Measurements from ENCODE around the gene CPED1.
"Not testable (repeated sequence)": the region's sequence is repeated elsewhere in the genome, so short reads cannot be mapped to it uniquely, and the experiment has no call there.

Gene CPED1

GRCh38 chr7:121307021-121307574 lies 318.6 kb downstream of the CPED1 start:
- Histone ChIP-seq H3K4me3 (ENCODE audit: low read length) (no peak overlapping the region), H3K27me3 (ENCODE audit: control insufficient read depth, insufficient read depth, low read length) (no peaks in the 10 kb centered on the region), H3K4me1 (ENCODE audit: control insufficient read depth, insufficient read depth, low read length) (no peaks in the 10 kb centered on the region), H3K27ac (ENCODE audit: low read length) (no peak overlapping the region), H3K9me3 (ENCODE audit: control insufficient read depth, insufficient read depth, low read length) (no peaks in the 10 kb centered on the region; the same call in 1 of the 2 replicates), H3K36me3 (ENCODE audit: control insufficient read depth, insufficient read depth, low read length) (no peaks in the 10 kb centered on the region)
- no CpG with 5 or more reads among the region's 4 CpGs for WGBS (ENCODE audit: insufficient coverage, insufficient read length)
- DNase-seq (ENCODE audit: low read depth, low spot score): no peak

DNA sequence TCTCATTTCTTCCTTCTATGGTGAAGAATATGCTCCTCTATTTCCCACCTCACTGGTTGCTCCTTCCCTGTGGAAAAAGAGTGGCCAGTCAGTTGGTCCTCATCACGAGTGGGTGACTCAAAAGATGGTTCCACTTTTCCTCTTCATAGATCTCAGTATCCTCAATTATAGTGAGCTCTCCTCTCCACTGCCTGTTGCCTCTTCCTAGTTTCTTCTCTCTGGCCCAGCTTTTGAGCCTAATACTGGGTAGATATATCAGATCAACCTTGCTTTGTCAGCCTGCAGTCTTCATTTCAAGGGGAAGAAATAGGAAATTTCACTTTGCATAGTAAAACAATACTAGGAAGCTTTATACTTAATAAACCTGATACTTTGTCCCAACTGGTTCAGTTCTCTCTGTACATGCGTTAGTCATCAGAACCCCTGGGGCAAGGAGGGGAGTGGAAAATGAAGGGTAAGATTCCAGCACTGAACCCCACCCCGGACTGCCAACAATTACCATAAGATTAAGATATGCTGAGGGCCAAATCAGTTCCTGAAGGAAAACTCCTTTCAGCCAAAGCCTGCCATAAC lies 324.8 kb downstream of the CPED1 start:
- no peak for DNase-seq (ENCODE audit: low read depth, low spot score)
- Histone ChIP-seq H3K27ac (ENCODE audit: low read length) (no peak overlapping the region), H3K4me1 (ENCODE audit: control insufficient read depth, insufficient read depth, low read length) (no peaks in the 10 kb centered on the region), H3K36me3 (ENCODE audit: control insufficient read depth, insufficient read depth, low read length) (no peaks in the 10 kb centered on the region), H3K27me3 (ENCODE audit: control insufficient read depth, insufficient read depth, low read length) (no peaks in the 10 kb centered on the region), H3K9me3 (ENCODE audit: control insufficient read depth, insufficient read depth, low read length) (no peaks in the 10 kb centered on the region; the same call in 1 of the 2 replicates), H3K4me3 (ENCODE audit: low read length) (no peak overlapping the region)
- no CpG with 5 or more reads among the region's 3 CpGs for WGBS (ENCODE audit: insufficient coverage, insufficient read length)

- no peaks in the 10 kb centered on the region for H3K4me1 ChIP-seq (ENCODE audit: control insufficient read depth, insufficient read depth, low read length)
- no CpG with 5 or more reads among the region's 9 CpGs for WGBS (ENCODE audit: insufficient coverage, insufficient read length)
- no peaks in the 10 kb centered on the region for H3K36me3 ChIP-seq (ENCODE audit: control insufficient read depth, insufficient read depth, low read length)
- H3K27ac ChIP-seq (ENCODE audit: low read length): no peak overlapping the region
- no peak for DNase-seq (ENCODE audit: low read depth, low spot score)
- no peaks in the 10 kb centered on the region; the same call in 1 of the 2 replicates for H3K9me3 ChIP-seq (ENCODE audit: control insufficient read depth, insufficient read depth, low read length)
- no peaks in the 10 kb centered on the region for H3K27me3 ChIP-seq (ENCODE audit: control insufficient read depth, insufficient read depth, low read length)
- no peak overlapping the region for H3K4me3 ChIP-seq (ENCODE audit: low read length)
Observed at GRCh38 chr7:121313793-121314676, 325.5 kb downstream of the CPED1 start.

DNA sequence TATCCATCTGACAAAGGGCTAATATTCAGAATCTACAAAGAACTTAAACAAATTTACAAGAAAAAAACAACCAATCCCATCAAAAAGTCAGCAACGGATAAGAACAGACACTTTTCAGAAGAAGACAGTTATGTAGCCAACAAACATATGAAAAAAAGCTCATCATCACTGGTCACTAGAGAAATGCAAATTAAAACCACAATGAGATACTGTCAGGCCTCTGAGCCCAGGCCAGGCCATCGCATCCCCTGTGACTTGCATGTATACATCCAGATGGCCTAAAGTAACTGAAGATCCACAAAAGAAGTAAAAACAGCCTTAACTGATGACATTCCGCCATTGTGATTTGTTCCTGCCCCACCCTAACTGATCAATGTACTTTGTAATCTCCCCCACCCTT lies 326.7 kb downstream of the CPED1 start:
- WGBS (ENCODE audit: insufficient coverage, insufficient read length): no CpG with 5 or more reads among the region's 3 CpGs
- not testable (repeated sequence) for H3K27ac ChIP-seq (ENCODE audit: low read length)

DNA sequence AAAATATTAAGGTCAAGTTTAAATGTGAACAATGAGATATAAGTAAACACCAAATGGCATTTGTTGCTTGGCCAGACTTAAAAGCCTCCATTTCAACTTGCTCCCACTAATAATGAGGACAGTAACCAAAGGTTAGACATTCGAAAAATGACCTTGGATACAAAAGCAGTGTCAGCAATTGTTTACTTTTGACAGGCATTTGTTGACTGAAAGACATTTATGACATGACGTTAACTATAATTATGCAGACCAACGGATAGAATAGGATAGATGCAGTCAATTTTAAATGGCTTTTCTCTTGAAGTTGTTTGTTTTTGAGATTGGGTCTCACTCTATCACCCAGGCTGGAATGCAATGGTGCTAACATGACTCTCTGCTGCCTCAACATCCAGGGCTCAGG lies 333.9 kb downstream of the CPED1 start:
- Histone ChIP-seq H3K4me3 (ENCODE audit: low read length) (no peak overlapping the region), H3K4me1 (ENCODE audit: control insufficient read depth, insufficient read depth, low read length) (no peaks in the 10 kb centered on the region), H3K27me3 (ENCODE audit: control insufficient read depth, insufficient read depth, low read length) (no peaks in the 10 kb centered on the region), H3K9me3 (ENCODE audit: control insufficient read depth, insufficient read depth, low read length) (no peaks in the 10 kb centered on the region), H3K27ac (ENCODE audit: low read length) (no peak overlapping the region), H3K36me3 (ENCODE audit: control insufficient read depth, insufficient read depth, low read length) (no peaks in the 10 kb centered on the region)
- DNase-seq (ENCODE audit: low read depth, low spot score): no peak
- no CpG with 5 or more reads among the region's 3 CpGs for WGBS (ENCODE audit: insufficient coverage, insufficient read length)

More for the DNA sequence above, 326.7 kb downstream of the CPED1 start:
- not testable (repeated sequence) for DNase-seq (ENCODE audit: low read depth, low spot score); H3K4me1 ChIP-seq (ENCODE audit: control insufficient read depth, insufficient read depth, low read length); H3K4me3 ChIP-seq (ENCODE audit: low read length); H3K27me3 ChIP-seq (ENCODE audit: control insufficient read depth, insufficient read depth, low read length); H3K36me3 ChIP-seq (ENCODE audit: control insufficient read depth, insufficient read depth, low read length); H3K9me3 ChIP-seq (ENCODE audit: control insufficient read depth, insufficient read depth, low read length)

GRCh38 chr7:121323515-121324302 lies 335.2 kb downstream of the CPED1 start:
- Histone ChIP-seq H3K4me1 (ENCODE audit: control insufficient read depth, insufficient read depth, low read length) (no peaks in the 10 kb centered on the region), H3K36me3 (ENCODE audit: control insufficient read depth, insufficient read depth, low read length) (no peaks in the 10 kb centered on the region), H3K4me3 (ENCODE audit: low read length) (no peak overlapping the region), H3K27ac (ENCODE audit: low read length) (no peak overlapping the region), H3K9me3 (ENCODE audit: control insufficient read depth, insufficient read depth, low read length) (no peaks in the 10 kb centered on the region), H3K27me3 (ENCODE audit: control insufficient read depth, insufficient read depth, low read length) (peaks cover 2% of the 10 kb centered on the region; the same call in 1 of the 2 replicates)
- no peak for DNase-seq (ENCODE audit: low read depth, low spot score)
- WGBS (ENCODE audit: insufficient coverage, insufficient read length): no CpG with 5 or more reads among the region's 5 CpGs

GRCh38 chr7:121327671-121328070 lies 339.2 kb downstream of the CPED1 start:
- H3K27ac ChIP-seq (ENCODE audit: low read length): no peak overlapping the region
- WGBS (ENCODE audit: insufficient coverage, insufficient read length): no CpG with 5 or more reads among the region's 5 CpGs
- H3K4me3 ChIP-seq (ENCODE audit: low read length): no peak overlapping the region
- no peaks in the 10 kb centered on the region for H3K36me3 ChIP-seq (ENCODE audit: control insufficient read depth, insufficient read depth, low read length)
- H3K9me3 ChIP-seq (ENCODE audit: control insufficient read depth, insufficient read depth, low read length): no peaks in the 10 kb centered on the region
- no peaks in the 10 kb centered on the region for H3K4me1 ChIP-seq (ENCODE audit: control insufficient read depth, insufficient read depth, low read length)
- DNase-seq (ENCODE audit: low read depth, low spot score): no peak
- H3K27me3 ChIP-seq (ENCODE audit: control insufficient read depth, insufficient read depth, low read length): peaks cover 7% of the 10 kb centered on the region; the same call in 1 of the 2 replicates

GRCh38 chr7:121328508-121329190 lies 340.1 kb downstream of the CPED1 start, which contains the start of gene WNT16:
Gene WNT16 (plus strand): TSS chr7:121329000. CDS start chr7:121329293, 293 bp downstream.
- WGBS (ENCODE audit: insufficient coverage, insufficient read length): no CpG with 5 or more reads among the region's 27 CpGs
- no peak within 1 kb of the TSS for H3K27ac ChIP-seq (ENCODE audit: low read length)
- no peaks in the 10 kb centered on the region for H3K4me1 ChIP-seq (ENCODE audit: control insufficient read depth, insufficient read depth, low read length)
- H3K9me3 ChIP-seq (ENCODE audit: control insufficient read depth, insufficient read depth, low read length): no peaks in the 10 kb centered on the region
- no peak for DNase-seq (ENCODE audit: low read depth, low spot score)
- H3K4me3 ChIP-seq (ENCODE audit: low read length): peak within 1 kb of the TSS; percentile 46; the same call in 1 of the 2 replicates
- no peaks in the 10 kb centered on the region for H3K36me3 ChIP-seq (ENCODE audit: control insufficient read depth, insufficient read depth, low read length)
- H3K27me3 ChIP-seq (ENCODE audit: control insufficient read depth, insufficient read depth, low read length): peaks cover 7% of the 10 kb centered on the region; the same call in 1 of the 2 replicates

- Histone ChIP-seq H3K9me3 (ENCODE audit: control insufficient read depth, insufficient read depth, low read length) (no peaks in the 10 kb centered on the region), H3K4me3 (ENCODE audit: low read length) (peak overlapping the region; percentile 46; the same call in 1 of the 2 replicates), H3K27me3 (ENCODE audit: control insufficient read depth, insufficient read depth, low read length) (peaks cover 7% of the 10 kb centered on the region; the same call in 1 of the 2 replicates), H3K4me1 (ENCODE audit: control insufficient read depth, insufficient read depth, low read length) (no peaks in the 10 kb centered on the region), H3K36me3 (ENCODE audit: control insufficient read depth, insufficient read depth, low read length) (no peaks in the 10 kb centered on the region), H3K27ac (ENCODE audit: low read length) (no peak overlapping the region)
- WGBS (ENCODE audit: insufficient coverage, insufficient read length): no CpG with 5 or more reads among the region's 47 CpGs
- DNase-seq (ENCODE audit: low read depth, low spot score): no peak
Observed at GRCh38 chr7:121329191-121330052, 340.9 kb downstream of the CPED1 start.

Data from iPS DF 6.9 (cell line).